Bronchial epithelial cell (primary cell): Measurements from ENCODE around the gene VSIG1. TPM values are rescaled to one million over a fixed set of nuclear protein-coding genes. Genes with fewer than 3 reads are reported as not detected.
A peak's percentile ranks its signal among the peaks of the same experiment; 100 is the strongest.

Source experiments
- DNase-seq: peaks from one replicate; pipeline ENCODE4 v3.0.0-alpha.2; 2010; ENCODE audit warnings: low read depth
- FAIRE-seq: peaks from 2 replicates; lab custom pipeline; 2011; peaks lifted over from hg19 to GRCh38; lab: Jason Lieb, UNC
- H3K27me3 ChIP-seq: 2 replicates; pipeline ENCODE4 v1.5.1; 2011; ENCODE audit warnings: low read length; ENCODE audit not compliant: control insufficient read depth, insufficient read depth
- H3K36me3 ChIP-seq: 2 replicates; pipeline ENCODE4 v1.5.1; 2011; ENCODE audit warnings: low read length; ENCODE audit not compliant: control insufficient read depth, insufficient read depth
- H3K4me3 ChIP-seq: 2 replicates; pipeline ENCODE4 v1.5.1; 2011; ENCODE audit warnings: mild to moderate bottlenecking, low read depth, low read length, control low read depth
- CTCF ChIP-seq: IDR thresholded peaks from 2 replicates; pipeline ENCODE4 v1.5.1; 2011; ENCODE audit warnings: mild to moderate bottlenecking, moderate library complexity, low read length, control low read depth, inconsistent platforms; ENCODE audit not compliant: insufficient read depth, severe bottlenecking
- total RNA-seq: library from RNA; depleted of rRNA; stranded (reverse); fragments of >200 nt; gene quantifications from 2 replicates; pipeline ENCODE4 v1.2.1, GENCODE V29; 2014

VSIG1 gene
- total RNA-seq, 1 donor from 2014 or later, result 0.26 TPM

GRCh38 chrX:108087792-108088191, 42.9 kb downstream of the VSIG1 start:
- Histone ChIP-seq H3K27me3 (no peaks in the 10 kb centered on the region), H3K4me3 (no peak overlapping the region), H3K36me3 (no peaks in the 10 kb centered on the region)
- FAIRE-seq (peak; percentile 92), DNase-seq (no peak)
- no peak for TF ChIP-seq CTCF

GRCh38 chrX:108088511-108088910, 43.6 kb downstream of the VSIG1 start:
- FAIRE-seq, result no peak
- no peak for TF ChIP-seq CTCF
- no peak overlapping the region for H3K4me3 ChIP-seq
- no peaks in the 10 kb centered on the region for H3K27me3 ChIP-seq
- no peaks in the 10 kb centered on the region for H3K36me3 ChIP-seq
- no peak for DNase-seq

GRCh38 chrX:108090491-108091263, 45.8 kb downstream of the VSIG1 start:
- DNase-seq (peak; percentile 34), FAIRE-seq (no peak)
- no peak for TF ChIP-seq CTCF
- Histone ChIP-seq H3K4me3 (peak overlapping the region; percentile 50), H3K27me3 (no peaks in the 10 kb centered on the region), H3K36me3 (no peaks in the 10 kb centered on the region)

- Histone ChIP-seq H3K4me3 (peak within 1 kb of the TSS; percentile 64), H3K27me3 (no peaks in the 10 kb centered on the region), H3K36me3 (no peaks in the 10 kb centered on the region)
- no peak for TF ChIP-seq CTCF
- FAIRE-seq, result no peak
- peak; percentile 92 for DNase-seq
These were observed 46.5 kb downstream of the VSIG1 start, which contains the start of the genes ATG4A and PSMD10 for GRCh38 chrX:108091264-108091877. Gene ATG4A, plus strand, starts transcription at chrX:108091778. Its CDS starts 49 bp downstream, at chrX:108091827. Gene PSMD10, minus strand, starts transcription at chrX:108091542. Its CDS starts 22 bp downstream, at chrX:108091520.

GRCh38 chrX:108091878-108092291, 47.0 kb downstream of the VSIG1 start:
- FAIRE-seq (no peak), DNase-seq (peak; percentile 21)
- Histone ChIP-seq H3K36me3 (no peaks in the 10 kb centered on the region), H3K27me3 (no peaks in the 10 kb centered on the region), H3K4me3 (peak overlapping the region; percentile 64)
- no peak for TF ChIP-seq CTCF
